Progenitor cell of endocrine pancreas (in vitro differentiated cells): ENCODE results near the gene CYTH1. TPM values are rescaled to one million over a fixed set of nuclear protein-coding genes. Genes with fewer than 3 reads are reported as not detected.
A peak's percentile ranks its signal among the peaks of the same experiment; 100 is the strongest.

Experiments
- DNase-seq: peaks from one replicate; pipeline ENCODE4 v3.0.0; 2021; ENCODE audit warnings: low spot score; ENCODE audit not compliant: unreplicated experiment
- H3K27ac Mint-ChIP-seq: 2 replicates; pipeline ENCODE4 v1.8.0; 2021; ENCODE audit warnings: mild to moderate bottlenecking, moderate library complexity, mixed read lengths
- H3K27me3 Mint-ChIP-seq: 2 replicates; pipeline ENCODE4 v1.8.0; 2021; ENCODE audit warnings: mixed read lengths
- H3K36me3 Mint-ChIP-seq: 2 replicates; pipeline ENCODE4 v1.8.0; 2022; ENCODE audit warnings: mixed read lengths; ENCODE audit not compliant: insufficient read depth
- H3K4me1 Mint-ChIP-seq: 2 replicates; pipeline ENCODE4 v1.8.0; 2021; ENCODE audit warnings: low read depth, mixed read lengths
- H3K4me3 Mint-ChIP-seq: 2 replicates; pipeline ENCODE4 v1.8.0; 2021; ENCODE audit warnings: low read depth, mild to moderate bottlenecking, moderate library complexity, mixed read lengths
- H3K9me3 Mint-ChIP-seq: 2 replicates; pipeline ENCODE4 v1.8.0; 2021; ENCODE audit warnings: low read depth, mixed read lengths
- total RNA-seq: library from RNA; stranded (reverse); gene quantifications from 2 replicates; pipeline ENCODE4 v1.2.1, GENCODE V29; 2021
- TF ChIP-seq, protein P1 (sequence below): fragments of 200-600 bp; sonication (generic); IDR thresholded peaks from one replicate; pipeline ENCODE4 v1.5.0; 2021; ENCODE audit warnings: antibody characterized with exemption, mild to moderate bottlenecking; ENCODE audit not compliant: unreplicated experiment

CYTH1 gene
- total RNA-seq, 1 donor from 2014 or later = 33.3 TPM

DNA sequence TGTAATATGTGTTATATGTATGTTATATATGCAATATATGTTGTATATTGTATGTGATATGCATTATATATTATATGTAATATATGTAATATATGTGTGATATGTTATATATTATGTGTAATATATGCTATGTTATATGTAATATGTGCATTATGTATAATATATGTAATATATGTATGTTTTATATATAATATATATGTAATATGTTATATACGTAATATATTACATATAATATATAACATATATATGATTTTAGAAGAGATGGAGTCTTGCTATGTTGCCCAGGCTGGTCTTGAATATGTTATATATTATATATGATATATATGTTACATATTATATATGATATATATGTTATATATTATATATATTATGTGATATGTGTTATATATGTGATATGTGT is 139.4 kb downstream of the CYTH1 start:
- Mint-ChIP-seq H3K27ac (no peak overlapping the region), H3K27me3 (peaks cover 13% of the 10 kb centered on the region), H3K4me1 (no peaks in the 10 kb centered on the region), H3K9me3 (no peaks in the 10 kb centered on the region), H3K36me3 (no peaks in the 10 kb centered on the region), H3K4me3 (no peak overlapping the region)
- TF ChIP-seq, protein P1, sequence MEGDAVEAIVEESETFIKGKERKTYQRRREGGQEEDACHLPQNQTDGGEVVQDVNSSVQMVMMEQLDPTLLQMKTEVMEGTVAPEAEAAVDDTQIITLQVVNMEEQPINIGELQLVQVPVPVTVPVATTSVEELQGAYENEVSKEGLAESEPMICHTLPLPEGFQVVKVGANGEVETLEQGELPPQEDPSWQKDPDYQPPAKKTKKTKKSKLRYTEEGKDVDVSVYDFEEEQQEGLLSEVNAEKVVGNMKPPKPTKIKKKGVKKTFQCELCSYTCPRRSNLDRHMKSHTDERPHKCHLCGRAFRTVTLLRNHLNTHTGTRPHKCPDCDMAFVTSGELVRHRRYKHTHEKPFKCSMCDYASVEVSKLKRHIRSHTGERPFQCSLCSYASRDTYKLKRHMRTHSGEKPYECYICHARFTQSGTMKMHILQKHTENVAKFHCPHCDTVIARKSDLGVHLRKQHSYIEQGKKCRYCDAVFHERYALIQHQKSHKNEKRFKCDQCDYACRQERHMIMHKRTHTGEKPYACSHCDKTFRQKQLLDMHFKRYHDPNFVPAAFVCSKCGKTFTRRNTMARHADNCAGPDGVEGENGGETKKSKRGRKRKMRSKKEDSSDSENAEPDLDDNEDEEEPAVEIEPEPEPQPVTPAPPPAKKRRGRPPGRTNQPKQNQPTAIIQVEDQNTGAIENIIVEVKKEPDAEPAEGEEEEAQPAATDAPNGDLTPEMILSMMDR = no peak
- no peak for DNase-seq

DNA sequence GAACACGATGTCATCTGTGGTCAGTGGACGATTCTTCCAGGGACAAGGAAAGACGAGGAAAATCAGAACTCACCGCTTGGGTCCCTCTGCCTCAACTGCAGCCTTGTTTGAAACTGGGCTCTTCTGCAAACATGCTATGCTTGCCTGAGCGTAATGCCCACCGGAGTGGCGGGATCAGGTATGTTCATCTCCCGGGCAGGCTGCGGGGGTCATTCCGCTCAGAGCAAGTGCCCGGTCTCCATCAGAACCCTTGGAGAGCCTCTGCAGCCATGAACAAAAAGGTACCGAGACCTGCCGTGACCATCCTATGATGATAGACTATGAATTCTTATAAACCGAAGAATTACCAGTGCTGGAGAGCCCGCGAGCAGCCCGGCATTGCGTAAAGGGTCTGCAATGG is 140.4 kb downstream of the CYTH1 start:
- peak overlapping the region; percentile 41 for H3K27ac Mint-ChIP-seq

DNA sequence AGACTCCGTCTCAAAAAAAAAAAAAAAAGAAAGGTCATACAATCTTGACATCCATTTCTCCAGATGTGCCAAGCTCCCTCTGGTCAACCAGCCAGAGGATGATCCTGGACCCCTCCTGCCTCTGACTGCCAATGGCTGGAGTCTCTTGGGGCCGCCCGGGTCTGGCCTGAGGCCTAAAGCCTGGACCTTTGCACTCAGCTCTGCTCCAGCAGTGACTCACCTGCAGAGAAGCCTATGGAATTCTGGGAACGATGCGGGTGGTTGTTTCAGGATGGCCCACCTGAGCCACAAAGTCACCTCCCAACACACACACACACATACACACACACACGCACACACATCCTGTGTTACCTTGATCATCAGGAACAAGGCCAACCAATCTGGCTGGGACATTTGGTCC is 140.8 kb downstream of the CYTH1 start:
- Mint-ChIP-seq H3K9me3 (no peaks in the 10 kb centered on the region), H3K4me3 (no peak overlapping the region), H3K4me1 (no peaks in the 10 kb centered on the region), H3K27me3 (peaks cover 12% of the 10 kb centered on the region), H3K36me3 (no peaks in the 10 kb centered on the region), H3K27ac (peak overlapping the region; percentile 41)
- TF ChIP-seq, protein P1 = no peak
- no peak for DNase-seq

More for the DNA sequence above, 140.4 kb downstream of the CYTH1 start:
- TF ChIP-seq, protein P1 = no peak
- DNase-seq = no peak
- no peaks in the 10 kb centered on the region for H3K36me3 Mint-ChIP-seq
- H3K27me3 Mint-ChIP-seq = peaks cover 12% of the 10 kb centered on the region
- H3K9me3 Mint-ChIP-seq = no peaks in the 10 kb centered on the region
- no peaks in the 10 kb centered on the region for H3K4me1 Mint-ChIP-seq
- no peak overlapping the region for H3K4me3 Mint-ChIP-seq

DNA sequence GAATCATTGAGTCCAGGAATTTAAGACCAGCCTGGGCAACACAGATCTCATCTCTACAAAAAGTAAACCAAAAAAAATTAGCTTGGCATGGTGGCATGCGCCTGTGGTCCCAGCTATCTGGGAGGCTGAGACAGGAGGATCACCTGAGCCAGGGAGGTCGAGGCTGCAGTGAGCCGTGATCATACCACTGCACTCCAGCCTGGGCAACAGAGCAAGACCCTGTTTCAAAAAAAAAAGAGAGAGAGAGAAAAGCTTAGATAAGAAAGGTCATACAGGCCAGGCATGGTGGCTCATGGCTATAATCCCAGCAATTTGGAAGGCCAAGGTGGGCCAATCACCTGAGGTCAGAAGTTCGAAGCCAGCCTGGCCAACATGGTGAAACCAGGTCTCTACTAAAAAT is 141.4 kb downstream of the CYTH1 start:
- no peak overlapping the region for H3K27ac Mint-ChIP-seq
- peaks cover 7% of the 10 kb centered on the region for H3K27me3 Mint-ChIP-seq
- no peak overlapping the region for H3K4me3 Mint-ChIP-seq

DNA sequence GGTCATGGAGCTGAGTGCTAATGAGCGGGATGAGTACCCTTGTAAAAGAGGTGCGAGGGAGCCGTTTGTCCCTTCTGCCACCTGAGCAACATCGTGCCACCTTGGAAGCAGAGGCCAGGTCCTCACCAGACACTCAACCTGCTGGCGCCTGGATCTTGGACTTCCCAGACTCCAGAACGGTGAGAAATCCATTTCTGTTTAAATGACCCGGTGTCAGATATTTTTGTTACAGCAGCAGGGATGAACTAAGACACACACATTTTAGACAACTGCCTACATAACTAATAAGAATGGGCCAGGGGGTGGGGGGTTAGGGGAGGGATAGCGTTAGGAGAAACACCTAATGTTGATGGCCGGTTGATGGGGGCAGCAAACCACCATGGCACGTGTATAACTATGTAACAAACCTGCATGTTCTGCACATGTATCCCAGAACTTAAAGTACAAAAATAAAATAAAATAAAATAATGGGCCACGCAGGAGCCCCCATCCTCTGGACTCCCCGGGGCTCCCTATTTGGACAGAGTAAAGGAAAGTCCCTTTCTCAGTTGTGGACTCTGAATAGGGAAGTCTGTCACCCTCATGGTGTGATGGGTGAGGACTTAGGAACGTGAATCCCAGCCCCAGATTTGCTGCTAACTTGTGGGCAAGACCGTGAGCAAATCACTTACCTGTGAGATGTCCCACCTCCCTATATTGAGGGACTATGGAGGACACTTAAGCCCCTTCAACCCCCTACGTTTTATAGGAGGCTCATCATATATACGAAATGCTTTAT is 144.2 kb downstream of the CYTH1 start:
- Mint-ChIP-seq H3K27me3 (peaks cover 3% of the 10 kb centered on the region), H3K27ac (no peak overlapping the region), H3K4me1 (no peaks in the 10 kb centered on the region), H3K4me3 (no peak overlapping the region), H3K9me3 (no peaks in the 10 kb centered on the region), H3K36me3 (no peaks in the 10 kb centered on the region)
- no peak for DNase-seq
- TF ChIP-seq, protein P1 = no peak

More for the DNA sequence above, 141.4 kb downstream of the CYTH1 start:
- TF ChIP-seq, protein P1 = no peak
- Mint-ChIP-seq H3K9me3 (no peaks in the 10 kb centered on the region), H3K4me1 (no peaks in the 10 kb centered on the region), H3K36me3 (no peaks in the 10 kb centered on the region)
- DNase-seq = no peak
